Endothelial cell of umbilical vein (primary cell): Measurements from ENCODE around the gene WDR26. TPM values are rescaled to one million over a fixed set of nuclear protein-coding genes. Genes with fewer than 3 reads are reported as not detected.

ENCODE experiments used
- BruUV-seq: library from RNA; stranded (reverse); fragments of 400-500 nt; replicated peaks from 2 replicates; lab custom pipeline; 2021; lab: Mats Ljungman, UMichigan
- CTCF ChIA-PET: fragments of 300-600, 350-600 bp; sonication (Branson Sonifier 250); formaldehyde crosslinking; loops from one replicate; lab custom pipeline; 2021; ENCODE audit warnings: antibody characterized with exemption, inconsistent platforms; lab: Charles Lee
- POLR2A ChIA-PET: fragments of 300-600, 350-600 bp; sonication (Branson Sonifier 250); formaldehyde crosslinking; loops from one replicate; lab custom pipeline; 2021; ENCODE audit warnings: antibody characterized with exemption, inconsistent platforms; lab: Charles Lee
- DNase-seq: peaks from one replicate; pipeline ENCODE4 v3.0.0-alpha.2; 2011; ENCODE audit warnings: low read depth, low spot score
- FAIRE-seq: peaks from 2 replicates; lab custom pipeline; 2011; peaks lifted over from hg19 to GRCh38; lab: Jason Lieb, UNC
- H2AFZ ChIP-seq: 2 replicates; pipeline ENCODE4 v1.6.0; 2012; ENCODE audit warnings: low read depth, low read length, control low read depth, inconsistent platforms
- H3K27ac ChIP-seq: 2 replicates; pipeline ENCODE4 v1.5.1; 2011; ENCODE audit warnings: low read depth, mild to moderate bottlenecking, control low read depth, low read length, moderate library complexity; ENCODE audit not compliant: insufficient read depth
- H3K27me3 ChIP-seq, 2 experiments: 2 replicates each; pipeline versions ENCODE4 v1.6.0 to v1.6.1; 2011; ENCODE audit warnings: low read length in 2 of 2, mixed read lengths in 1 of 2; ENCODE audit not compliant: control insufficient read depth in 2 of 2, insufficient read depth in 2 of 2
- H3K36me3 ChIP-seq, 2 experiments: 2 replicates in 1 of 2; 3 replicates in 1 of 2; pipeline ENCODE4 v1.5.1; 2011; ENCODE audit warnings: low read length in 2 of 2, mild to moderate bottlenecking in 1 of 2, moderate library complexity in 1 of 2; ENCODE audit not compliant: control insufficient read depth in 2 of 2, insufficient read depth in 2 of 2; ENCODE audit errors: extremely low read depth in 1 of 2
- H3K4me1 ChIP-seq: 3 replicates; pipeline ENCODE4 v1.5.1; 2011; ENCODE audit warnings: mild to moderate bottlenecking, low read length; ENCODE audit not compliant: control insufficient read depth, insufficient read depth; ENCODE audit errors: extremely low read depth
- H3K4me2 ChIP-seq: 2 replicates; pipeline ENCODE4 v1.6.1; 2011; ENCODE audit warnings: low read length, control low read depth, mixed read lengths; ENCODE audit not compliant: insufficient read depth
- H3K4me3 ChIP-seq, 3 experiments: fragments of 200-600 bp in 1 of 3; sonication (generic), shearing (Covaris generic) in 1 of 3; replicated peaks in 1 of 3; 2 replicates each; pipeline ENCODE4 v1.5.1; 2011 to 2016; ENCODE audit warnings: control low read depth in 3 of 3, low read length in 3 of 3, mild to moderate bottlenecking in 2 of 3, inconsistent platforms in 1 of 3, low read depth in 1 of 3, moderate library complexity in 1 of 3; ENCODE audit not compliant: insufficient read depth in 1 of 3
- H3K79me2 ChIP-seq: 2 replicates; pipeline ENCODE4 v1.6.0; 2012; ENCODE audit warnings: low read length, inconsistent platforms; ENCODE audit not compliant: control insufficient read depth, insufficient read depth
- H3K9ac ChIP-seq: replicated peaks from 2 replicates; pipeline ENCODE3; 2011; ENCODE audit warnings: low read length, control low read depth; ENCODE audit not compliant: insufficient read depth; ENCODE audit errors: extremely low read depth
- H3K9me1 ChIP-seq: replicated peaks from 3 replicates; pipeline ENCODE4 v1.6.0; 2011; ENCODE audit warnings: mild to moderate bottlenecking, low read length; ENCODE audit not compliant: control insufficient read depth, insufficient read depth; ENCODE audit errors: extremely low read depth
- H3K9me3 ChIP-seq: replicated peaks from 2 replicates; pipeline ENCODE4 v1.5.1; 2012; ENCODE audit warnings: low read length, inconsistent platforms; ENCODE audit not compliant: control insufficient read depth, insufficient read depth
- H4K20me1 ChIP-seq: replicated peaks from 2 replicates; pipeline ENCODE3; 2011; ENCODE audit warnings: mild to moderate bottlenecking, low read length; ENCODE audit not compliant: control insufficient read depth, insufficient read depth; ENCODE audit errors: extremely low read depth
- CTCF ChIP-seq, 2 donors: IDR thresholded peaks; 1 replicate in 1 of 2; 2 replicates in 1 of 2; pipeline ENCODE4 v1.5.1; 2011; ENCODE audit warnings: low read length in 2 of 2, mild to moderate bottlenecking in 2 of 2, moderate library complexity in 2 of 2, control low read depth in 1 of 2, inconsistent platforms in 1 of 2, low read depth in 1 of 2; ENCODE audit not compliant: insufficient read depth in 1 of 2; ENCODE audit errors: extremely low read depth in 1 of 2
- EZH2 ChIP-seq: IDR thresholded peaks from 2 replicates; pipeline ENCODE4 v1.6.1; 2012; ENCODE audit warnings: borderline replicate concordance, low read depth, mild to moderate bottlenecking, moderate library complexity, low read length, inconsistent platforms; ENCODE audit not compliant: severe bottlenecking
- FOS ChIP-seq: IDR thresholded peaks from 2 replicates; pipeline ENCODE4 v1.6.1; 2011; ENCODE audit warnings: mild to moderate bottlenecking, low read length, moderate library complexity, borderline replicate concordance; ENCODE audit not compliant: insufficient read depth
- GATA2 ChIP-seq: IDR thresholded peaks from 2 replicates; pipeline ENCODE4 v1.7.0; 2011; ENCODE audit warnings: low read depth, mild to moderate bottlenecking, moderate library complexity, mixed read lengths, low read length; ENCODE audit not compliant: insufficient read length, insufficient read depth
- JUN ChIP-seq: IDR thresholded peaks from 2 replicates; pipeline ENCODE4 v1.6.1; 2011; ENCODE audit warnings: borderline replicate concordance, low read depth; ENCODE audit not compliant: insufficient read length, insufficient read depth
- MAX ChIP-seq: IDR thresholded peaks from 2 replicates; pipeline ENCODE4 v1.6.1; 2011; ENCODE audit not compliant: insufficient read depth, insufficient read length
- MYC ChIP-seq: IDR thresholded peaks from one replicate; pipeline ENCODE4 v1.6.1; 2011; ENCODE audit warnings: mild to moderate bottlenecking, low read depth, low read length
- POLR2A ChIP-seq: IDR thresholded peaks from 2 replicates; pipeline ENCODE4 v1.6.1; 2012; ENCODE audit warnings: low read depth, mild to moderate bottlenecking, control low read depth, low read length
- POLR2AphosphoS5 ChIP-seq: IDR thresholded peaks from 2 replicates; pipeline ENCODE4 v1.6.1; 2012; ENCODE audit warnings: low read depth, mild to moderate bottlenecking, control low read depth, low read length, moderate library complexity; ENCODE audit not compliant: insufficient read depth
- dilution Hi-C: fragments of 300-500 bp; cut with MboI; formaldehyde crosslinking; loops from one replicate; pipeline ENCODE4 v1.15.0; 2019; ENCODE audit warnings: low sequenced_read_pairs; ENCODE audit not compliant: extremely low pct_ligation_motif_present
- intact Hi-C: fragments of 100-400 bp; cut with micrococcal nuclease; formaldehyde crosslinking; loops from one replicate; pipeline ENCODE4 v1.10.0; 2022
- polyA plus RNA-seq, 4 experiments: library from polyadenylated mRNA; depleted of rRNA in 3 of 4; stranded (reverse) in 3 of 4; unstranded in 1 of 4; fragments of >200 nt; gene quantifications; 2 replicates each; pipeline versions ENCODE4 v1.2.1 to v1.2.3, GENCODE V29; 2011 to 2012; ENCODE audit warnings: missing spikeins in 1 of 4
- total RNA-seq: library from RNA; stranded (reverse); gene quantifications from 2 replicates; pipeline ENCODE4 v1.2.3, GENCODE V29; 2021

Gene WDR26
- total and polyA plus RNA-seq, 2 donors (not counting 3 experiments of a cell fraction or from before 2014, with no cell fraction given), result 26.7 to 92.4 TPM

- peaks cover 7 to 32% of the 10 kb centered on the region in 2 experiments for H3K36me3 ChIP-seq
These were observed 46.7 kb downstream of the WDR26 start for GRCh38 chr1:224387943-224388342.

More at GRCh38 chr1:224387943-224388342, 46.7 kb downstream of the WDR26 start:
- DNase-seq, result no peak
- Histone ChIP-seq H3K4me1 (no peaks in the 10 kb centered on the region), H3K9me3 (no peaks in the 10 kb centered on the region), H3K4me2 (no peak overlapping the region), H3K79me2 (no peaks in the 10 kb centered on the region), H3K9me1 (no peaks in the 10 kb centered on the region), H3K9ac (no peak overlapping the region), H3K27me3 (no peaks in the 10 kb centered on the region), H3K4me3 (no peak overlapping the region), H4K20me1 (no peaks in the 10 kb centered on the region), H3K27ac (no peak overlapping the region), H2AFZ (no peak overlapping the region)
- no peak for FAIRE-seq
- intact Hi-C loops (no loop called here), dilution Hi-C loops (no loop called here)
- ChIA-PET POLR2A (no interaction called here), CTCF (interaction anchor here (1.0 to 1.6 kb wide), 2 partner anchors 16 to 272 kb away, joined by 3 to 6 read pairs; no protein-coding TSS in a partner anchor)
- BruUV-seq, result no TSS peak
- TF ChIP-seq JUN (no peak), POLR2A (no peak), POLR2AphosphoS5 (no peak), MYC (no peak), CTCF (IDR thresholded peaks at IDR 0.05; ENCODE audit: extremely low read depth in 1 of 2, insufficient read depth in 1 of 2, low read depth in 1 of 2, low read length in 2 of 2) (no peak), EZH2 (no peak), MAX (no peak), FOS (no peak), GATA2 (no peak)
